WTC11 (cell line): ENCODE measurements around the gene CWH43. TPM values are rescaled to one million over a fixed set of nuclear protein-coding genes. Genes with fewer than 3 reads are reported as not detected.

Source experiments
- ATAC-seq: fragments of 200-7000 bp; cut with Tn5 transposase; 2 replicates; pipeline ENCODE4 v1.10.0; 2021; ENCODE audit warnings: mild to moderate bottlenecking, moderate library complexity
- CTCF ChIA-PET: fragments of 300-600 bp; sonication (Branson Sonifier 250); formaldehyde crosslinking; loops from one replicate; lab custom pipeline; 2021; ENCODE audit warnings: antibody characterized with exemption; lab: Charles Lee
- POLR2A ChIA-PET: fragments of 350-600 bp; sonication (Branson Sonifier 250); formaldehyde crosslinking; loops from one replicate; lab custom pipeline; 2021; ENCODE audit warnings: antibody characterized with exemption; lab: Charles Lee
- DNase-seq: peaks from one replicate; pipeline ENCODE4 v3.0.0; 2021; ENCODE audit warnings: low spot score
- H3K27ac Mint-ChIP-seq: 2 replicates; pipeline ENCODE4 v1.8.0; 2021; ENCODE audit warnings: mixed read lengths
- H3K27me3 Mint-ChIP-seq: 2 replicates; pipeline ENCODE4 v1.8.0; 2021; ENCODE audit warnings: low read depth, mild to moderate bottlenecking, moderate library complexity, mixed read lengths
- H3K36me3 Mint-ChIP-seq: 2 replicates; pipeline ENCODE4 v1.8.0; 2021; ENCODE audit warnings: mixed read lengths
- H3K4me1 Mint-ChIP-seq: 2 replicates; pipeline ENCODE4 v1.8.0; 2022; ENCODE audit warnings: mixed read lengths
- H3K4me3 Mint-ChIP-seq: 2 replicates; pipeline ENCODE4 v1.8.0; 2021; ENCODE audit warnings: mild to moderate bottlenecking, moderate library complexity, mixed read lengths
- H3K9me3 Mint-ChIP-seq: 2 replicates; pipeline ENCODE4 v1.8.0; 2021; ENCODE audit warnings: mixed read lengths
- AFF4 ChIP-seq: sonication (generic); formaldehyde crosslinking; IDR thresholded peaks from 2 replicates; pipeline ENCODE4 v1.8.1; 2023; ENCODE audit warnings: mild to moderate bottlenecking, missing genetic modification reagents, borderline replicate concordance
- HMGA2 ChIP-seq: fragments of 250-450 bp; sonication (Bioruptor Pico); IDR thresholded peaks from 2 replicates; pipeline ENCODE4 v1.4.0; 2021; ENCODE audit warnings: mild to moderate bottlenecking, moderate library complexity
- KAT7 ChIP-seq: sonication (generic); formaldehyde crosslinking; IDR thresholded peaks from 2 replicates; pipeline ENCODE4 v1.8.1; 2023; ENCODE audit warnings: missing genetic modification reagents, mild to moderate bottlenecking, borderline replicate concordance
- RELA ChIP-seq: sonication (generic); formaldehyde crosslinking; IDR thresholded peaks from 2 replicates; pipeline ENCODE4 v1.8.1; 2022; ENCODE audit warnings: missing genetic modification reagents, mild to moderate bottlenecking, borderline replicate concordance
- TEAD4 ChIP-seq: sonication (generic); formaldehyde crosslinking; IDR thresholded peaks from 2 replicates; pipeline ENCODE4 v1.8.0; 2022; ENCODE audit warnings: mild to moderate bottlenecking, missing genetic modification reagents
- USF2 ChIP-seq: sonication (generic); formaldehyde crosslinking; IDR thresholded peaks from 2 replicates; pipeline ENCODE4 v1.8.1; 2023; ENCODE audit warnings: mild to moderate bottlenecking, missing genetic modification reagents, moderate library complexity
- ZNF138 ChIP-seq: sonication (generic); formaldehyde crosslinking; conservative IDR thresholded peaks from 2 replicates; pipeline ENCODE4 v1.8.1; 2022; ENCODE audit warnings: mild to moderate bottlenecking, moderate library complexity, missing genetic modification reagents
- ZNF416 ChIP-seq: fragments of 250-450 bp; sonication (Bioruptor Pico); IDR thresholded peaks from 2 replicates; pipeline ENCODE4 v1.9.0; 2021; ENCODE audit warnings: mild to moderate bottlenecking, inconsistent platforms
- ZNF512 ChIP-seq: sonication (generic); formaldehyde crosslinking; IDR thresholded peaks from 2 replicates; pipeline ENCODE4 v1.8.1; 2022; ENCODE audit warnings: missing genetic modification reagents, borderline replicate concordance
- total RNA-seq: library from RNA; stranded (reverse); gene quantifications from 3 replicates; pipeline ENCODE4 v1.2.3, GENCODE V29; 2021
- TF ChIP-seq, protein P1 (sequence below): sonication (generic); formaldehyde crosslinking; IDR thresholded peaks from 2 replicates; pipeline ENCODE4 v1.8.0; 2023; ENCODE audit warnings: missing genetic modification reagents
- TF ChIP-seq, protein P2 (sequence below): sonication (generic); formaldehyde crosslinking; IDR thresholded peaks from 2 replicates; pipeline ENCODE4 v1.8.1; 2023; ENCODE audit warnings: mild to moderate bottlenecking, moderate library complexity, missing genetic modification reagents
- TF ChIP-seq, protein P3 (sequence below): fragments of 250-450 bp; sonication (Bioruptor Pico); conservative IDR thresholded peaks from 2 replicates; pipeline ENCODE4 v1.9.0; 2021; ENCODE audit warnings: mild to moderate bottlenecking
- TF ChIP-seq, protein P4 (sequence below): sonication (generic); formaldehyde crosslinking; IDR thresholded peaks from 2 replicates; pipeline ENCODE4 v1.8.0; 2022; ENCODE audit warnings: mild to moderate bottlenecking, missing genetic modification reagents
- TF ChIP-seq, protein P5 (sequence below): sonication (generic); formaldehyde crosslinking; IDR thresholded peaks from 2 replicates; pipeline ENCODE4 v1.8.1; 2022; ENCODE audit warnings: mild to moderate bottlenecking, moderate library complexity, missing genetic modification reagents

Gene CWH43
- total RNA-seq, 1 experiment from 2014 or later = not detected

- TF ChIP-seq, protein P1, sequence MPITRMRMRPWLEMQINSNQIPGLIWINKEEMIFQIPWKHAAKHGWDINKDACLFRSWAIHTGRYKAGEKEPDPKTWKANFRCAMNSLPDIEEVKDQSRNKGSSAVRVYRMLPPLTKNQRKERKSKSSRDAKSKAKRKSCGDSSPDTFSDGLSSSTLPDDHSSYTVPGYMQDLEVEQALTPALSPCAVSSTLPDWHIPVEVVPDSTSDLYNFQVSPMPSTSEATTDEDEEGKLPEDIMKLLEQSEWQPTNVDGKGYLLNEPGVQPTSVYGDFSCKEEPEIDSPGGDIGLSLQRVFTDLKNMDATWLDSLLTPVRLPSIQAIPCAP (CRISPR knock-in tag) = no peak
- TF ChIP-seq TEAD4 (CRISPR knock-in tag) = no peak
- TF ChIP-seq, protein P2, sequence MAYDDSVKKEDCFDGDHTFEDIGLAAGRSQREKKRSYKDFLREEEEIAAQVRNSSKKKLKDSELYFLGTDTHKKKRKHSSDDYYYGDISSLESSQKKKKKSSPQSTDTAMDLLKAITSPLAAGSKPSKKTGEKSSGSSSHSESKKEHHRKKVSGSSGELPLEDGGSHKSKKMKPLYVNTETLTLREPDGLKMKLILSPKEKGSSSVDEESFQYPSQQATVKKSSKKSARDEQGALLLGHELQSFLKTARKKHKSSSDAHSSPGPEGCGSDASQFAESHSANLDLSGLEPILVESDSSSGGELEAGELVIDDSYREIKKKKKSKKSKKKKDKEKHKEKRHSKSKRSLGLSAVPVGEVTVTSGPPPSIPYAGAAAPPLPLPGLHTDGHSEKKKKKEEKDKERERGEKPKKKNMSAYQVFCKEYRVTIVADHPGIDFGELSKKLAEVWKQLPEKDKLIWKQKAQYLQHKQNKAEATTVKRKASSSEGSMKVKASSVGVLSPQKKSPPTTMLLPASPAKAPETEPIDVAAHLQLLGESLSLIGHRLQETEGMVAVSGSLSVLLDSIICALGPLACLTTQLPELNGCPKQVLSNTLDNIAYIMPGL (CRISPR knock-in tag) = no peak
These were observed 49.0 kb upstream of the CWH43 start (continued) for GRCh38 chr4:48937033-48937432.

DNA sequence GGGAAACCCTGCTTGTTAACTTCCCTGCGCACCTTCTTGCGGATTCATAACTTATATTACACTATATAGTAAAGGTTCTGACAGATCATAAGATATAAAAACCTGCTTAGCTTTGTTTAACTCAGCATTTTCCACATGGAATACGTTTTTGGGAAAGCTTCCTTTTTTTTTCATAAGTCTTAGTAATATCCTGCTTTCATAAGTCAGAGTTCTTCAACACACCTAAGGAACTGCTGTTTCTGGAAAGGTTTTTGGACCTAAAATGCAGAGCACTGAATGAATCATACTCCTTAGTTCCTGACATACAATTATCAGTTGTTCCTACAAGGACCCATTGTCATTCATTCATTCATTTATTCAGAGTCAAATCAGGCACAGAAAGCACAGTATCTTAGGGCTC is 47.2 kb upstream of the CWH43 start:
- POLR2A ChIA-PET = no interaction called here
- H3K27ac Mint-ChIP-seq = no peak overlapping the region
- H3K4me1 Mint-ChIP-seq = no peaks in the 10 kb centered on the region; the same call in 1 of the 2 replicates
- H3K27me3 Mint-ChIP-seq = peaks cover 8% of the 10 kb centered on the region
- CTCF ChIA-PET = no interaction called here
- ATAC-seq = no peak
- peaks cover 4% of the 10 kb centered on the region for H3K36me3 Mint-ChIP-seq
- no peak overlapping the region for H3K4me3 Mint-ChIP-seq
- H3K9me3 Mint-ChIP-seq = peaks cover 16% of the 10 kb centered on the region
- TF ChIP-seq, protein P3, sequence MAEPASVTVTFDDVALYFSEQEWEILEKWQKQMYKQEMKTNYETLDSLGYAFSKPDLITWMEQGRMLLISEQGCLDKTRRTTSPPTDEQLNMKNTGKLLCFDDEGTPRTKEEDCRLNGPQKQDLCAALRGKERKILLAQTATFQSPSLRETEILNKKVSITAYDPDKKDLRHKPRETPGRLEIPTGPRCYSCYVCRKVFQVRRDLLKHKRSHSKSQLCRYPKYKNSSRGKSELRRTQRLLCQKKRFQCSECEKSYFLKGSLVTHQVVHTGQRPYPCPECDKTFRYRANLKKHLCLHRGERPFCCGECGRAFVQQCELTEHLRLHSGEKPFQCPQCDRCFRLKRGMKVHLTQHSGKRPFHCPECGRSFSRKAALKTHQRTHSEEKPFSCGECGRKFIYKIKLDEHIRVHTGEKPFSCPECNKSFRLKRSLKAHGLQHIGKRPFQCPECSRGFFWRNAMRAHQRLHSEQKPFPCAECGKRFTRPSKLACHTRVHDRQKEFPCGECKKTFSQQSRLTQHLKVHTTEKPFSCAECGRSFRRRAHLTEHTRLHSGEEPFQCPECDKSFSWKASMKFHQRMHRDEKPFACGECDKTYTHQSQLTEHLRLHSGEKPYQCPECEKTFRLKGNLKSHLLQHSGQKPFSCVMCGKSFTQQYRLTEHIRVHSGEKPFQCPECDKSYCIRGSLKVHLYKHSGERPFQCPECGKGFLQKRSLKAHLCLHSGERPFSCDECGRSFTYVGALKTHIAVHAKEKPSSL (CRISPR knock-in tag) = no peak
- TF ChIP-seq, protein P4, sequence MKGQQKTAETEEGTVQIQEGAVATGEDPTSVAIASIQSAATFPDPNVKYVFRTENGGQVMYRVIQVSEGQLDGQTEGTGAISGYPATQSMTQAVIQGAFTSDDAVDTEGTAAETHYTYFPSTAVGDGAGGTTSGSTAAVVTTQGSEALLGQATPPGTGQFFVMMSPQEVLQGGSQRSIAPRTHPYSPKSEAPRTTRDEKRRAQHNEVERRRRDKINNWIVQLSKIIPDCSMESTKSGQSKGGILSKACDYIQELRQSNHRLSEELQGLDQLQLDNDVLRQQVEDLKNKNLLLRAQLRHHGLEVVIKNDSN = no peak
- TF ChIP-seq HMGA2 (CRISPR knock-in tag) (no peak), USF2 (CRISPR knock-in tag) (no peak), KAT7 (CRISPR knock-in tag) (no peak), ZNF416 (no peak), ZNF512 (CRISPR knock-in tag) (no peak), ZNF138 (no peak), RELA (CRISPR knock-in tag) (no peak), AFF4 (CRISPR knock-in tag) (no peak)
- TF ChIP-seq, protein P5, sequence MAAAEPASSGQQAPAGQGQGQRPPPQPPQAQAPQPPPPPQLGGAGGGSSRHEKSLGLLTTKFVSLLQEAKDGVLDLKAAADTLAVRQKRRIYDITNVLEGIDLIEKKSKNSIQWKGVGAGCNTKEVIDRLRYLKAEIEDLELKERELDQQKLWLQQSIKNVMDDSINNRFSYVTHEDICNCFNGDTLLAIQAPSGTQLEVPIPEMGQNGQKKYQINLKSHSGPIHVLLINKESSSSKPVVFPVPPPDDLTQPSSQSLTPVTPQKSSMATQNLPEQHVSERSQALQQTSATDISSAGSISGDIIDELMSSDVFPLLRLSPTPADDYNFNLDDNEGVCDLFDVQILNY (CRISPR knock-in tag) = no peak
- DNase-seq = no peak
